GM19372 (cell line): ENCODE measurements around the gene HIPK4.
"Not testable (repeated sequence)": the region's sequence is repeated elsewhere in the genome, so short reads cannot be mapped to it uniquely, and the experiment has no call there.

Experiments
- ATAC-seq: cut with Tn5 transposase; IDR thresholded peaks from one replicate; pipeline ENCODE4 v1.9.1; 2021; ENCODE audit warnings: mild to moderate bottlenecking, low read depth, moderate library complexity; ENCODE audit not compliant: unreplicated experiment

HIPK4 gene

GRCh38 chr19:40342644-40343311, 47.2 kb downstream of the HIPK4 start:
- no peak for ATAC-seq

GRCh38 chr19:40341601-40342482, 48.1 kb downstream of the HIPK4 start:
- no peak for ATAC-seq

- no peak for ATAC-seq
These were observed 50.8 kb downstream of the HIPK4 start for GRCh38 chr19:40339018-40339728.

- no peak for ATAC-seq
These were observed 52.4 kb downstream of the HIPK4 start for GRCh38 chr19:40337594-40337993.

- no peak for ATAC-seq
These were observed 52.9 kb downstream of the HIPK4 start for GRCh38 chr19:40337107-40337506.

- ATAC-seq = no peak
These were observed 53.4 kb downstream of the HIPK4 start for GRCh38 chr19:40336601-40336900.

GRCh38 chr19:40335855-40336600, 54.0 kb downstream of the HIPK4 start:
- ATAC-seq = no peak

- ATAC-seq = no peak
These were observed 54.9 kb downstream of the HIPK4 start for GRCh38 chr19:40335101-40335500.

- ATAC-seq = not testable (repeated sequence)
These were observed 56.9 kb downstream of the HIPK4 start for GRCh38 chr19:40333083-40333482.

- ATAC-seq = no peak
These were observed 57.3 kb downstream of the HIPK4 start for GRCh38 chr19:40332669-40333068.

- ATAC-seq = no peak
These were observed 58.9 kb downstream of the HIPK4 start for GRCh38 chr19:40331052-40331451.
